Measurements from ENCODE around the gene DMD. TPM values are rescaled to one million over a fixed set of nuclear protein-coding genes. Genes with fewer than 3 reads are reported as not detected.

The DMD gene
- polyA plus RNA-seq, 2 of the 4 experiments (the other 2 are of a cell fraction) = 0.03 TPM; not detected in 1

GRCh38 chrX:31820430-31821210, 1390.7 kb downstream of the DMD start:
- no peak for TF ChIP-seq NPAS2 (CRISPR knock-in tag; IDR thresholded peaks at IDR 0.05; ENCODE audit: borderline replicate concordance)
- TF ChIP-seq TP53 (CRISPR knock-in tag; IDR thresholded peaks at IDR 0.05) = no peak
- ChIA-PET POLR2A (no interaction called here), CTCF (no interaction called here)
- Histone ChIP-seq H3K27ac (no peak overlapping the region), H3K4me1 (no peaks in the 10 kb centered on the region), H3K9me3 (no peaks in the 10 kb centered on the region), H3K4me3 (no peak overlapping the region), H3K4me2 (no peak overlapping the region)
- DNase-seq (ENCODE audit: low read depth in 1 of 2, low spot score in 1 of 2) (no peak), ATAC-seq (no peak), FAIRE-seq (no peak)
- WGBS (ENCODE audit: missing lambda C conversion rate) = 1% methylated on average over 6 of the region's 7 CpGs

GRCh38 chrX:31819455-31819854, 1391.9 kb downstream of the DMD start:
- Histone ChIP-seq H3K27ac (no peak overlapping the region), H3K4me1 (no peaks in the 10 kb centered on the region), H3K4me2 (no peak overlapping the region), H3K9me3 (no peaks in the 10 kb centered on the region), H3K4me3 (no peak overlapping the region)
- no peak for FAIRE-seq
- ChIA-PET POLR2A (no interaction called here), CTCF (no interaction called here)
- no peak for TF ChIP-seq POLR2AphosphoS2 (conservative IDR thresholded peaks at IDR 0.05; ENCODE audit: low read length)
- TF ChIP-seq HES2 (IDR thresholded peaks at IDR 0.05) = no peak
- TF ChIP-seq REST (IDR thresholded peaks at IDR 0.05) = no peak
- no peak for TF ChIP-seq MAFK (IDR thresholded peaks at IDR 0.05; ENCODE audit: partially characterized antibody)
- TF ChIP-seq ZNF302 (CRISPR knock-in tag; IDR thresholded peaks at IDR 0.05) = no peak
- TF ChIP-seq RFX5 (IDR thresholded peaks at IDR 0.05) = no peak
- no peak for TF ChIP-seq NR3C1 (IDR thresholded peaks at IDR 0.05)
- no peak for TF ChIP-seq PHF8 (IDR thresholded peaks at IDR 0.05; ENCODE audit: borderline replicate concordance, low read depth)
- no peak for TF ChIP-seq CBX2 (IDR thresholded peaks at IDR 0.05; ENCODE audit: borderline replicate concordance, low read depth)
- no peak for TF ChIP-seq FOXS1 (CRISPR knock-in tag; IDR thresholded peaks at IDR 0.05)
- no peak for TF ChIP-seq HOXA7 (CRISPR knock-in tag; IDR thresholded peaks at IDR 0.05)
- no peak for TF ChIP-seq EP300 (IDR thresholded peaks at IDR 0.05)
- no peak for TF ChIP-seq KDM1A (IDR thresholded peaks at IDR 0.05; ENCODE audit: low read depth)
- TF ChIP-seq MYC (IDR thresholded peaks at IDR 0.05; ENCODE audit: borderline replicate concordance, low read length) = no peak
- TF ChIP-seq ELK1 (IDR thresholded peaks at IDR 0.05; ENCODE audit: low read depth, low read length) = no peak
- no peak for TF ChIP-seq JUNB (IDR thresholded peaks at IDR 0.05)
- no peak for TF ChIP-seq FOSB (CRISPR knock-in tag; IDR thresholded peaks at IDR 0.05)
- TF ChIP-seq POLR2A (IDR thresholded peaks at IDR 0.05; ENCODE audit: low read length) = no peak
- no peak for TF ChIP-seq USF2 (IDR thresholded peaks at IDR 0.05)
- no peak for ATAC-seq
- 0% methylated on average over 3 of the region's 3 CpGs for WGBS (ENCODE audit: missing lambda C conversion rate)
- no peak for DNase-seq (ENCODE audit: low read depth in 1 of 2, low spot score in 1 of 2)

All from A549 (cell line).